ENCODE data around the gene SND1.

SND1 gene

GRCh38 chr7:127979728-127980126, 327.7 kb downstream of the SND1 start:
- no peak for DNase-seq (ENCODE audit: low read depth)
- in situ Hi-C loops (cut with HindIII; ENCODE audit: low sequenced_read_pairs), result no loop called here
- no peak overlapping the region for H3K4me3 ChIP-seq (ENCODE audit: low read depth, low read length)
- TF ChIP-seq, protein P1, sequence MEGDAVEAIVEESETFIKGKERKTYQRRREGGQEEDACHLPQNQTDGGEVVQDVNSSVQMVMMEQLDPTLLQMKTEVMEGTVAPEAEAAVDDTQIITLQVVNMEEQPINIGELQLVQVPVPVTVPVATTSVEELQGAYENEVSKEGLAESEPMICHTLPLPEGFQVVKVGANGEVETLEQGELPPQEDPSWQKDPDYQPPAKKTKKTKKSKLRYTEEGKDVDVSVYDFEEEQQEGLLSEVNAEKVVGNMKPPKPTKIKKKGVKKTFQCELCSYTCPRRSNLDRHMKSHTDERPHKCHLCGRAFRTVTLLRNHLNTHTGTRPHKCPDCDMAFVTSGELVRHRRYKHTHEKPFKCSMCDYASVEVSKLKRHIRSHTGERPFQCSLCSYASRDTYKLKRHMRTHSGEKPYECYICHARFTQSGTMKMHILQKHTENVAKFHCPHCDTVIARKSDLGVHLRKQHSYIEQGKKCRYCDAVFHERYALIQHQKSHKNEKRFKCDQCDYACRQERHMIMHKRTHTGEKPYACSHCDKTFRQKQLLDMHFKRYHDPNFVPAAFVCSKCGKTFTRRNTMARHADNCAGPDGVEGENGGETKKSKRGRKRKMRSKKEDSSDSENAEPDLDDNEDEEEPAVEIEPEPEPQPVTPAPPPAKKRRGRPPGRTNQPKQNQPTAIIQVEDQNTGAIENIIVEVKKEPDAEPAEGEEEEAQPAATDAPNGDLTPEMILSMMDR (IDR thresholded peaks at IDR 0.05; ENCODE audit: low read depth, low read length, missing control alignments), result no peak

DNA sequence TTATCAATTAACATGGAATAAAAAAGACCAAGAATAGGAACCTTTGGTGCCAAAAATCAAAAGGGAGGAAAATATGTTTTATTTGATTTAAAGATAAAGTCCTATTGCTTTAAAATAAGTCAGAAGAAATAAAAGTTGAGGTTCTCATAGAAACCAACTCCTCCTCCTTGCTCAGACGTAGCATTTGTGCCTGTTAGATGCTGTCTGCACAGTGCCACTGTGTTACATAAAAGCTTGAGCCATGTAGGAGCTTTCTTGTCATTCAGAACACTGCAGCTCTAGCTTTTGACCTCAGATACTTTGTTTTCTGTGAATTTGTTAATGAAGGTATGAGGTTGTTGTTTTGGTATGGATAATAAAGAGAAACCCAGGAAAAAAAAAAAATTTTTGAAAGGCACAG, 328.9 kb downstream of the SND1 start:
- TF ChIP-seq, protein P1 (IDR thresholded peaks at IDR 0.05; ENCODE audit: low read depth, low read length, missing control alignments), result no peak
- no peak overlapping the region for H3K4me3 ChIP-seq (ENCODE audit: low read depth, low read length)
- DNase-seq (ENCODE audit: low read depth), result no peak
- in situ Hi-C loops (cut with HindIII; ENCODE audit: low sequenced_read_pairs), result no loop called here

- in situ Hi-C loops (cut with HindIII; ENCODE audit: low sequenced_read_pairs), result no loop called here
- TF ChIP-seq, protein P1 (IDR thresholded peaks at IDR 0.05; ENCODE audit: low read depth, low read length, missing control alignments), result no peak
- H3K4me3 ChIP-seq (ENCODE audit: low read depth, low read length), result no peak overlapping the region
- DNase-seq (ENCODE audit: low read depth), result no peak
These were observed 330.0 kb downstream of the SND1 start for GRCh38 chr7:127981965-127982364.

DNA sequence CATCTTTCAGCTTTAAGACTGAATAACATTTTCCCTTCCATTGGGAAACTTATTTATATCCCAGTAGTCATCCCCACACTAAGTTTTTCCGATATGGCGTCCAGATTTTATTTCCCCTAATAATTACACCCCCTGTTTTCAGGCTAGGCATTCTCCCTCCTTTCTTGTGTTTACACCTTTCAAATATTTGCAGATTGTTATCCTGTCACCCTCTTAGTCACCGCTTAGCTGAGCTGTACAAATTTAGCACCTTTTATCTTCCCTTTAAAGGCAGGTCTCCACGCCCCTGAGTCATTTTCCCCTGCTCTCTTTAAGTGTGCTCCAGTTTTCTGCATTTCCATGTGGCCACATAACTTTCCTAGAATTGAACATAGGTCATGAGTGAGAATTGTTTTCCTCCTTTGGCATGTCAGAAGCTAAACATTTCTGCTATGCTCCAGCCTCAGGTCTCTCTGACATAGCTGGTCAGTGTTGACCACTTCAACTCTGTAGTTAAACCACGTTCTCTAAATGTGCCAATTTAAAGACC, 331.9 kb downstream of the SND1 start:
- H3K4me3 ChIP-seq (ENCODE audit: low read depth, low read length), result no peak overlapping the region
- DNase-seq (ENCODE audit: low read depth), result no peak
- in situ Hi-C loops (cut with HindIII; ENCODE audit: low sequenced_read_pairs), result no loop called here
- TF ChIP-seq, protein P1 (IDR thresholded peaks at IDR 0.05; ENCODE audit: low read depth, low read length, missing control alignments), result no peak

- no peak overlapping the region for H3K4me3 ChIP-seq (ENCODE audit: low read depth, low read length)
- in situ Hi-C loops (cut with HindIII; ENCODE audit: low sequenced_read_pairs), result no loop called here
- TF ChIP-seq, protein P1 (IDR thresholded peaks at IDR 0.05; ENCODE audit: low read depth, low read length, missing control alignments), result no peak
- DNase-seq (ENCODE audit: low read depth), result no peak
These were observed 334.9 kb downstream of the SND1 start for GRCh38 chr7:127986581-127987521.

GRCh38 chr7:127988751-127989150, 336.8 kb downstream of the SND1 start:
- TF ChIP-seq, protein P1 (IDR thresholded peaks at IDR 0.05; ENCODE audit: low read depth, low read length, missing control alignments), result no peak
- no peak for DNase-seq (ENCODE audit: low read depth)
- in situ Hi-C loops (cut with HindIII; ENCODE audit: low sequenced_read_pairs), result no loop called here
- no peak overlapping the region for H3K4me3 ChIP-seq (ENCODE audit: low read depth, low read length)

All from astrocyte of the cerebellum (primary cell).